ENCODE results near the gene PTPRJ.
"Not testable (repeated sequence)": the region's sequence is repeated elsewhere in the genome, so short reads cannot be mapped to it uniquely, and the experiment has no call there.

PTPRJ gene

GRCh38 chr11:48169717-48170116 lies 189.4 kb downstream of the PTPRJ start:
- Mint-ChIP-seq H3K27ac (peak overlapping the region in 1 of 2 donors; percentile 83), H3K27me3 (no peaks in the 10 kb centered on the region), H3K4me3 (no peak overlapping the region), H3K36me3 (ENCODE audit: insufficient read depth) (peaks cover 42% of the 10 kb centered on the region), H3K9me3 (no peaks in the 10 kb centered on the region), H3K4me1 (ENCODE audit: low read depth in 2 of 2) (peaks cover 12 to 14% of the 10 kb centered on the region in 2 donors)
- ATAC-seq (replicated peaks) (no peak), DNase-seq (no peak)

- Mint-ChIP-seq H3K4me3 (no peak overlapping the region), H3K36me3 (ENCODE audit: insufficient read depth) (peaks cover 39% of the 10 kb centered on the region), H3K9me3 (no peaks in the 10 kb centered on the region), H3K27me3 (no peaks in the 10 kb centered on the region), H3K4me1 (ENCODE audit: low read depth in 2 of 2) (peaks cover 12 to 14% of the 10 kb centered on the region in 2 donors), H3K27ac (peak overlapping the region; percentile 83 to 88)
- ATAC-seq (replicated peaks) (peak; percentile 33), DNase-seq (no peak)
These were observed 190.2 kb downstream of the PTPRJ start for GRCh38 chr11:48170241-48171233.

- Mint-ChIP-seq H3K36me3 (ENCODE audit: insufficient read depth) (peaks cover 16% of the 10 kb centered on the region), H3K27ac (peak overlapping the region in 1 of 2 donors; percentile 13), H3K27me3 (no peaks in the 10 kb centered on the region), H3K9me3 (no peaks in the 10 kb centered on the region), H3K4me1 (ENCODE audit: low read depth in 2 of 2) (peaks cover 12 to 14% of the 10 kb centered on the region in 2 donors), H3K4me3 (no peak overlapping the region)
- peak; percentile 67 for ATAC-seq (replicated peaks)
- peak; percentile 41 to 49 (median 44) for DNase-seq
These were observed 192.7 kb downstream of the PTPRJ start for GRCh38 chr11:48172818-48173609.

- peaks cover 0 to 4% of the 10 kb centered on the region in 2 donors for H3K4me1 Mint-ChIP-seq (ENCODE audit: low read depth in 2 of 2)
- DNase-seq (no peak), ATAC-seq (replicated peaks) (no peak)
- H3K36me3 Mint-ChIP-seq (ENCODE audit: insufficient read depth): no peaks in the 10 kb centered on the region
- no peaks in the 10 kb centered on the region for H3K9me3 Mint-ChIP-seq
- H3K4me3 Mint-ChIP-seq: no peak overlapping the region
- no peak overlapping the region for H3K27ac Mint-ChIP-seq
- H3K27me3 Mint-ChIP-seq: no peaks in the 10 kb centered on the region
These were observed 197.3 kb downstream of the PTPRJ start for GRCh38 chr11:48177661-48178060.

GRCh38 chr11:48180627-48181026 lies 200.3 kb downstream of the PTPRJ start:
- no peak for ATAC-seq (replicated peaks)
- no peaks in the 10 kb centered on the region for H3K4me1 Mint-ChIP-seq (ENCODE audit: low read depth in 2 of 2)
- no peaks in the 10 kb centered on the region for H3K9me3 Mint-ChIP-seq
- no peak overlapping the region for H3K4me3 Mint-ChIP-seq
- H3K27me3 Mint-ChIP-seq: no peaks in the 10 kb centered on the region
- no peak overlapping the region for H3K27ac Mint-ChIP-seq
- no peak for DNase-seq
- H3K36me3 Mint-ChIP-seq (ENCODE audit: insufficient read depth): no peaks in the 10 kb centered on the region

GRCh38 chr11:48182860-48183526 lies 202.6 kb downstream of the PTPRJ start:
- Mint-ChIP-seq H3K4me3 (no peak overlapping the region), H3K27ac (no peak overlapping the region), H3K4me1 (ENCODE audit: low read depth in 2 of 2) (no peaks in the 10 kb centered on the region), H3K27me3 (no peaks in the 10 kb centered on the region), H3K9me3 (no peaks in the 10 kb centered on the region), H3K36me3 (ENCODE audit: insufficient read depth) (no peaks in the 10 kb centered on the region)
- no peak for DNase-seq
- no peak for ATAC-seq (replicated peaks)

- no peaks in the 10 kb centered on the region for H3K36me3 Mint-ChIP-seq (ENCODE audit: insufficient read depth)
- H3K27me3 Mint-ChIP-seq: peaks cover 8 to 13% of the 10 kb centered on the region in 2 donors
- no peaks in the 10 kb centered on the region for H3K9me3 Mint-ChIP-seq
- H3K4me3 Mint-ChIP-seq: no peak overlapping the region
- no peaks in the 10 kb centered on the region for H3K4me1 Mint-ChIP-seq (ENCODE audit: low read depth in 2 of 2)
- DNase-seq (no peak), ATAC-seq (replicated peaks) (no peak)
- no peak overlapping the region for H3K27ac Mint-ChIP-seq
These were observed 204.1 kb downstream of the PTPRJ start for GRCh38 chr11:48184452-48184851.

- Mint-ChIP-seq H3K27me3 (peaks cover 23 to 30% of the 10 kb centered on the region in 2 donors), H3K27ac (peak overlapping the region; percentile 69 to 75), H3K4me1 (ENCODE audit: low read depth in 2 of 2) (peaks cover 9 to 12% of the 10 kb centered on the region in 2 donors), H3K4me3 (peak overlapping the region; percentile 64 to 70)
- ATAC-seq (replicated peaks); H3K36me3 Mint-ChIP-seq (ENCODE audit: insufficient read depth); H3K9me3 Mint-ChIP-seq: not testable (repeated sequence)
- peak in 1 of 3 experiments; percentile 11 for DNase-seq
These were observed 210.7 kb downstream of the PTPRJ start for GRCh38 chr11:48190906-48191654.

- Mint-ChIP-seq H3K4me3 (no peak overlapping the region), H3K27me3 (peaks cover 30 to 33% of the 10 kb centered on the region in 2 donors), H3K4me1 (ENCODE audit: low read depth in 2 of 2) (peaks cover 9 to 12% of the 10 kb centered on the region in 2 donors), H3K27ac (no peak overlapping the region), H3K36me3 (ENCODE audit: insufficient read depth) (peaks cover 4% of the 10 kb centered on the region), H3K9me3 (peaks cover 1 to 17% of the 10 kb centered on the region in 2 donors)
- DNase-seq (no peak), ATAC-seq (replicated peaks) (no peak)
These were observed 213.5 kb downstream of the PTPRJ start for GRCh38 chr11:48193876-48194275.

- Mint-ChIP-seq H3K9me3 (no peaks in the 10 kb centered on the region), H3K27ac (no peak overlapping the region), H3K27me3 (peaks cover 30 to 31% of the 10 kb centered on the region in 2 donors), H3K36me3 (ENCODE audit: insufficient read depth) (no peaks in the 10 kb centered on the region), H3K4me3 (no peak overlapping the region), H3K4me1 (ENCODE audit: low read depth in 2 of 2) (no peaks in the 10 kb centered on the region)
- DNase-seq: no peak
- no peak for ATAC-seq (replicated peaks)
These were observed 227.5 kb downstream of the PTPRJ start for GRCh38 chr11:48207881-48208280.

- Mint-ChIP-seq H3K27me3 (peaks cover 30 to 38% of the 10 kb centered on the region in 2 donors), H3K27ac (no peak overlapping the region), H3K4me3 (no peak overlapping the region), H3K4me1 (ENCODE audit: low read depth in 2 of 2) (no peaks in the 10 kb centered on the region), H3K36me3 (ENCODE audit: insufficient read depth) (no peaks in the 10 kb centered on the region), H3K9me3 (no peaks in the 10 kb centered on the region)
- no peak for DNase-seq
- ATAC-seq (replicated peaks): no peak
These were observed 229.7 kb downstream of the PTPRJ start for GRCh38 chr11:48210052-48210451.

- no peaks in the 10 kb centered on the region for H3K9me3 Mint-ChIP-seq
- no peak within 1 kb of the TSS for H3K27ac Mint-ChIP-seq
- H3K27me3 Mint-ChIP-seq: peaks cover 14 to 24% of the 10 kb centered on the region in 2 donors
- no peaks in the 10 kb centered on the region for H3K36me3 Mint-ChIP-seq (ENCODE audit: insufficient read depth)
- ATAC-seq (replicated peaks) (no peak), DNase-seq (no peak)
- no peaks in the 10 kb centered on the region for H3K4me1 Mint-ChIP-seq (ENCODE audit: low read depth in 2 of 2)
- no peak within 1 kb of the TSS for H3K4me3 Mint-ChIP-seq
These were observed 236.2 kb downstream of the PTPRJ start, which contains the start of gene OR4B1 for GRCh38 chr11:48216510-48216909. OR4B1 (plus strand) TSS chr11:48216810; CDS start chr11:48216810, 0 bp downstream.

All from effector memory CD8-positive, alpha-beta T cell (primary cell).